G401 (cell line): ENCODE measurements around the gene PHYH. TPM values are rescaled to one million over a fixed set of nuclear protein-coding genes. Genes with fewer than 3 reads are reported as not detected.
"Not testable (repeated sequence)": the region's sequence is repeated elsewhere in the genome, so short reads cannot be mapped to it uniquely, and the experiment has no call there.

Source experiments
- DNase-seq: peaks from one replicate; pipeline ENCODE4 v3.0.0-alpha.2; 2015; ENCODE audit warnings: low spot score
- in situ Hi-C: cut with HindIII; loops from 2 replicates; pipeline ENCODE4 v1.10.0; 2016; ENCODE audit warnings: low sequenced_read_pairs, mixed read lengths
- total RNA-seq: library from RNA; depleted of rRNA; stranded (reverse); fragments of >200 nt; shearing (Covaris generic); gene quantifications from 2 replicates; pipeline ENCODE4 v1.2.3, GENCODE V29; 2014; rRNA removed

The PHYH gene
- total RNA-seq, 1 experiment from 2014 or later: 32.9 TPM

DNA sequence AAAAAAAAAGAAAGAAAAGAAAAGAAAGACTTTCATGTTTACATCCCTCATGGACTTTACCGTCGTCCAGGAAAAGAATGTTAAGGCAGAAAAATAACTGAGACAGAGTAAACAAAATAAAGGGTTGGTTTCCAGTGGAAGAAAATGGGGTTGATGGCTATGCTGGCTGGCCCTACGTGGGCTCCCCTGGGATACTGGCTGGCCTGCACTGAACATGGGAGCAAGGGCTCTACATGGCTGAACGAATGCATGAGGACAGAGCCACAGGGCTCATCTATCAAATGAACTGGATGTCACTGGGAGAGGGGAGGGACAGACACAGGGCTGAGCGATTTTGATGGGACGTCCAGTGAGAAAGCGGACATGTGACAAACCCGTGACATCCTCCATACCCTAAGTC, 63.2 kb downstream of the PHYH start:
- in situ Hi-C loops: no loop called here

DNA sequence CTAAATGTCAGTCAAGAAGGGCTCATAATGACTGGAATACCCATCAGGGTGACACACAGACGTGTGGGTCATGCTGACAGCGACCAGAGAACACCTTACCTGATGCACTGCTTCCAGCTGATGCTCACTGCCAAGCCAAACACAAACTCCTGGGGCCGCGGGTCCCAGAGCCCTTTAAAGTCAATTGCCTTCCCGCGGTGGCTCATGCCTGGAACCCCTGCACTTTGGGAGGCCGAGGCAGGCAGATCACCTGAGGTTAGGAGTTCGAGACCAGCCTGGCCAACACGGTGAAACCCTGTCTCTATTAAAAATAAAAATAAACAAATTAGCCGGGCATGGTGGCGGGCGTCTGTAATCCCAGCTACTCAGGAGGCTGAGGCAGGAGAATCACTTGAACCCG, 65.1 kb downstream of the PHYH start:
- DNase-seq, in situ Hi-C loops: not testable (repeated sequence)

More for the DNA sequence above, 63.2 kb downstream of the PHYH start:
- no peak for DNase-seq

DNA sequence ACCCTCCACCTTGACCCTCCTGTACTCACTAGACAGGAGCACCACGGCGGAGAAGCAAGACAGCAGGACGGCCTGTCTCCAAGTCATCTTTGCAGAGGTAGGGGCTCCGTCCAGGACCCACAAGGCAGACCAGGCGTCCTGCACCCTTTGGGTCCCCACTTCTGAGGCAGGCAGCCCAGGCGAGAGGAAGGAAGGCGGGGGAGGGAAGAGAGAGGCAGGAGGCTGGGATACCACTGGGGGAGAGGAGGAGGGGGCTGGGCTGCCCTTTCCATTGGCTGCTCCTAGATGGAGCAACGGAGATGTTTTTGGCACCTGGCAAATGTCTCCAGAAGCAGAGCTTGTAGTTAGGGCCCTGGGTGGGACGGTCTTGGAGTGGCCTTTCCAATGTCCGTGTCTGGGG, 65.7 kb downstream of the PHYH start, which contains the start of gene UCMA:
Gene UCMA (minus strand): TSS at position 203 of the 400 bp plus-strand sequence. CDS start 116 bp downstream, at position 87.
- in situ Hi-C loops: no loop called here
- no peak for DNase-seq

DNA sequence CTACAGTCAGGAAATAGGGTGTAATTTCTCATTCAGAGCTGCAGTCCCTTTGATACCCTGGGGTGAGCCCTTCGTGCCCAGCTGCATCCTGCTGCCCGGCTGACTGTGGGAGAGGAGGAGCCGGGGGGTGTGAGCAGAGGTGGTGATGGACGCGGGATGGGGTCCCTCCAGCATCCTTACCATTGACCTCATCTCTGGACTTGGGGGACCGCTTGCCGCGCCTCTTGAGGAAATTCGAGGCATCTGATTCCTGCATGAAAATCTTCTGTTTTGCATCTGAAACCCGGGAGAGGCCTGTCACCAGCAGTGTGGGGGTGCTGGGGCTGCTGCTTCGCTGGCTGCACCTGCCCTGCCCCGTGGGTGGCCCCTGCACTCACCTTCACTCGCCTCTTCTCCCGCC, 66.5 kb downstream of the PHYH start:
- no peak for DNase-seq
- in situ Hi-C loops: no loop called here

DNA sequence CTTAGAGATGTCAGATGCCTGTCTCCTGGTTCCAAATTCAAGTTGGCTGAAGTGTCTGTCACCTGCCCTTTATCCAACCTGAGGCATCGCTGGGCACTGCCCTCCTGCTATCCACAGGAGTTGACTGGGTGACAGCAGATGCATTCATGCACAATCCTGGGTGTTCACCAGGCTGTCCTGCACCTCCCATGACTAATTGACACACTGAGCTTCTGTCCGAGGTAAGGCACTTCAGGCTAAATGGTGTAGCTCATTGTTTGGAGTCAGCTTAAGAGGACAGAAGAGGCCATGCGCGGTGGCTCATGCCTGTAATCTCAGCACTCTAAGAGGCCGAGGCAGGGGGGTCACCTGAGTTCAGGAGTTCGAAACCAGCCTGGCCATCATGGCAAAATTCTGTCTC, 68.1 kb downstream of the PHYH start:
- in situ Hi-C loops: no loop called here
- no peak for DNase-seq

DNA sequence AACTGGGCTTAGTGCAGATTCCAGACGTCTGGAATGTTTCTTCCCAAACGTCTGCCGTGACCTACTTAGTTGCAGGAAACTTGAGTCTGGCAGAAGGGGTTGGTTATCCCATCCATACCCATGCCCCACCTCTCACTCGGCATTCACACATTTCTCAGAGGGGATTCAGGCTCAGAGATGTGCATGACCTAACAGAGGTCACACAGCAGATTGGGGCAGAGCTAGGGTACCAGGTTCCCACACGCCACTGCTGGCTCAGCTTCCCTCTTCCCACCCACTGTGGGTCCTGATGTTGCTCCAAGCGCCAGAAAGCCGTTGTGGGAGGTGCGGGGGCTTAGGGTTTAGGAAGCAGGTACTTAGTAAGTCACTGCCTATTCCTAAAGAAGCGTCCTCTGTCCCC, 68.7 kb downstream of the PHYH start:
- in situ Hi-C loops: no loop called here
- no peak for DNase-seq

Other genes with a start within 250 kb of the PHYH start
- gene OPTN, start 199.9 kb downstream of the PHYH start, total RNA-seq: 20.7 and 27.3 TPM in 2 replicates
- 26.4 and 27.9 TPM in 2 replicates for gene MCM10, start 138.5 kb downstream of the PHYH start, total RNA-seq
- gene UCMA, start 65.7 kb downstream of the PHYH start, total RNA-seq: not detected in 2 replicates
- 77.1 and 134 TPM in 2 replicates for gene SEPHS1, start 48.2 kb upstream of the PHYH start, total RNA-seq
- 0.95 and 1.8 TPM in 2 replicates for gene BEND7, start 228.9 kb upstream of the PHYH start, total RNA-seq